GM13976 (cell line): Measurements from ENCODE around the gene KAT6B.
A peak's percentile ranks its signal among the peaks of the same experiment; 100 is the strongest.

ENCODE experiments used
- DNase-seq: peaks from one replicate; pipeline ENCODE4 v3.0.0; 2012; ENCODE audit warnings: low spot score
- in situ Hi-C: fragments of 300-500 bp; cut with MboI; formaldehyde crosslinking; loops from one replicate; pipeline ENCODE4 v1.12.0; 2022; ENCODE audit warnings: low sequenced_read_pairs, mixed read lengths, inconsistent platforms; ENCODE audit not compliant: unreplicated experiment
- TF ChIP-seq, protein P1 (sequence below): IDR thresholded peaks from 2 replicates; pipeline ENCODE4 v1.5.1; 2012; ENCODE audit warnings: borderline replicate concordance, mild to moderate bottlenecking; ENCODE audit not compliant: insufficient read depth; ENCODE audit errors: extremely low read depth, missing control alignments, control extremely low read depth

KAT6B gene

DNA sequence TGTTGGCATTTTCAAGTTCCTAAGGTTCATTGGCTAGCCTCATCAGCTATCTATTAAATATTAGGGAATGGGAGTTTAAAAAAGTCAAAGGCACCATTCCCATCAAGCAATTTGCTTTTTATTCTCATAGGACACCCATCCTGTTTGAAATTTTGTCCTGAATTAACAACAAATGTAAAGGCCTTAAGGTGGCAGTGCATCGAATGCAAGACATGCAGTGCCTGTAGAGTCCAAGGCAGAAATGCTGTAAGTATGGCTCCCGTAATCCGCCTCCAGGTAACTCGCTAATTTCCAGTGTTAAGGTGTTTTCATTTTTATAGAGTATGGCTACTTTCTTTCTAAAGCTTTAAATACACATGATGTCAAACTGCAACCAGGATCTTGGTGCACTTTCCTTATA is 143.1 kb downstream of the KAT6B start:
- in situ Hi-C loops = no loop called here
- TF ChIP-seq, protein P1, sequence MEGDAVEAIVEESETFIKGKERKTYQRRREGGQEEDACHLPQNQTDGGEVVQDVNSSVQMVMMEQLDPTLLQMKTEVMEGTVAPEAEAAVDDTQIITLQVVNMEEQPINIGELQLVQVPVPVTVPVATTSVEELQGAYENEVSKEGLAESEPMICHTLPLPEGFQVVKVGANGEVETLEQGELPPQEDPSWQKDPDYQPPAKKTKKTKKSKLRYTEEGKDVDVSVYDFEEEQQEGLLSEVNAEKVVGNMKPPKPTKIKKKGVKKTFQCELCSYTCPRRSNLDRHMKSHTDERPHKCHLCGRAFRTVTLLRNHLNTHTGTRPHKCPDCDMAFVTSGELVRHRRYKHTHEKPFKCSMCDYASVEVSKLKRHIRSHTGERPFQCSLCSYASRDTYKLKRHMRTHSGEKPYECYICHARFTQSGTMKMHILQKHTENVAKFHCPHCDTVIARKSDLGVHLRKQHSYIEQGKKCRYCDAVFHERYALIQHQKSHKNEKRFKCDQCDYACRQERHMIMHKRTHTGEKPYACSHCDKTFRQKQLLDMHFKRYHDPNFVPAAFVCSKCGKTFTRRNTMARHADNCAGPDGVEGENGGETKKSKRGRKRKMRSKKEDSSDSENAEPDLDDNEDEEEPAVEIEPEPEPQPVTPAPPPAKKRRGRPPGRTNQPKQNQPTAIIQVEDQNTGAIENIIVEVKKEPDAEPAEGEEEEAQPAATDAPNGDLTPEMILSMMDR = no peak
- DNase-seq = no peak

DNA sequence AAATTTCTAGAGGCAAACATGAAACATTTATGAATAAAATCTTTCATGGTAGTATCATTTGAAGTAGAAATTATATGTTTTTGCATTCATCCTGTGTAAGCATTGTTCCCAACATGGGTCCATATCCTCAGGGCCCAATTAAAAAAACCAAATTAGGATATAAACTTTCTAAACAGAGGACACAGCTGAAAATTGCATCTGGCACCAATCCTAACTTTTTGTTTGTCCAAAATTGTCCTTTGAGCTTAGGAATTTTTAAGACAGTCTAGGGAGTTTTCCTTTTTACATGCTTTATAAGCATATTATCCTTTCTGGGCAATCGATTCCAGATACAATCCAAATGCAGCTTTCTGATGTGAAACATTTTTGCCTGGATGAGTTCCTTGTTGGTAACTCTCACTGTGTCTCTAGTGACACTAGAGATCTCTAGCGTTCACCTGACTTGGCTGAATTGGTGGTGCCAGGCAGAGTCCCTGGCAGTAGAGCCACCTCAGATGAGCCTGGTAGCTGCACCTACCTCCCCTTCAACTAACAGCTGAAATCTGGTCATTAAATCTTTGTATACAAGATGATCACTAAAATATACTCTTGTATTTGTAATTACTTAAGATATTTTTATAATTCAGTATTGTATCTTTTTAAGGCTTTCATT is 147.5 kb downstream of the KAT6B start:
- in situ Hi-C loops = no loop called here
- TF ChIP-seq, protein P1 = no peak
- DNase-seq = no peak

DNA sequence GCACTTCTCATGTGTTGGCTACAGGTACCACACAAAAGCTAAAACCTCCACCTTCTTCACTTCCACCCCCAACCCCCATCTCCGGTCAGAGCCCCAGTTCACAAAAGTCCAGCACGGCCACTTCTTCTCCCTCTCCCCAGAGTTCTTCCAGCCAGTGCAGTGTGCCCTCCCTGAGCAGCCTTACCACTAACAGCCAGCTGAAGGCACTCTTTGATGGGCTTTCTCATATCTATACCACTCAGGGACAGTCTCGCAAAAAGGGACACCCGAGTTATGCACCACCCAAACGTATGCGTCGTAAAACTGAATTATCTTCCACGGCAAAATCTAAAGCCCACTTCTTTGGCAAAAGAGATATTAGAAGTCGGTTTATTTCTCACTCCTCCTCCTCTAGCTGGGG is 149.4 kb downstream of the KAT6B start:
- in situ Hi-C loops = no loop called here
- TF ChIP-seq, protein P1 = no peak
- DNase-seq = no peak

DNA sequence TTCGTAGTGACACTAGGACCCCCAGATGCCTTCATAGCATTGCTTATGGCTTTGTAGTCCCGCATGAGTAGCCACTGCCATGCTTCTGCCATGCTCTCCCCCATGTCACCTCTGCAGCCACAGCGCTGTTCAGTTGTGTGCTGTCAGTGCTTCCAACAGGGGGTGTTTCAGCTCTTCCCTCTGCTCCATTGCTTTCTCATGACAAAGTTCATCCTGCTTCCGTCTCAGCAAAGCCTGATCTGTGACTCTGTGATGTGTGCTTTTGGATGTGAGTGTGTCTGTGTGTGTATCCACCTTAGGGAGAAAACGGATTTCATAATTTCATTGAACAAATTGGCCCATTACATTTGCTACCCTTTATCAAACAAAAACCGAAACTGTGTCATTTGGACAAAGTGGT is 150.2 kb downstream of the KAT6B start:
- no peak for DNase-seq
- in situ Hi-C loops = no loop called here
- TF ChIP-seq, protein P1 = no peak

- in situ Hi-C loops = no loop called here
- DNase-seq = no peak
- TF ChIP-seq, protein P1 = no peak
Measured at GRCh38 chr10:74977072-74977471, 150.7 kb downstream of the KAT6B start.

- DNase-seq = peak; percentile 66
- TF ChIP-seq, protein P1 = no peak
- in situ Hi-C loops = no loop called here
Measured at GRCh38 chr10:74977913-74978847, 151.8 kb downstream of the KAT6B start.
